GM18861 (cell line): ENCODE data around the gene ADGB.

Experiments
- ATAC-seq: cut with Tn5 transposase; IDR thresholded peaks from one replicate; pipeline ENCODE4 v1.9.1; 2021; ENCODE audit not compliant: unreplicated experiment

The ADGB gene

DNA sequence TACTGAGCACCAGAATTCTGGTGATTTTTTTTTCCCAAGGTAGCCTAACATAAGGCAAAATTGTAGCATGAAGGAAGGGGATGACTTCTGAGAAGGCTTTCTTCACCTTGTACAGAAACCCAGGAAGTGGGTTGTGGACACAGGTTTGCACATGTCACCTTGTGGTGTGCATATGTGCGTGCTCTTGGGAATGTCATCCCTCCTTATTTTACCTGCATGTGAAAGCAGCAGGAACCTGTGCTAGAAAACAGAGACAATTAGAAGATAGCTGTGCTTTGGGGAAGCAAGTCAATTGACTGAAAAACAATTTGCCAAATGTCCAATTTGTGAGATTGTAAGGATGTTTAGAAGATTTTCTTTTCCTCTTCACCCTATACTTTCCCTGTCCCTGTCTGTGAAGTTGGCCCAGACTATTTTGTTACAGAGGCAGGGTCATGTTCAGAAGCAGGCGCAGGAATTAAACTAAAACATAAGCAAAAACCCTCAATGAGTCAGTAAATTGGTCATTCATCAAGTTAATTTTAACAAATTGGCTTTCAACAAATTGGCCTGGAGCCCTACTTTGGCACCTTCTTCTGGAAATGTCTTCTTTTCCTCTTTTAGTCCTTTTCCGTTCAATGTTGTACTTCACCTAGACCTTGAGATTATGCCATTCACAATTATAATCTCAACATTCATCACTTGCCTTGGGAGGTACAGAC is 261.2 kb downstream of the ADGB start:
- ATAC-seq: no peak

DNA sequence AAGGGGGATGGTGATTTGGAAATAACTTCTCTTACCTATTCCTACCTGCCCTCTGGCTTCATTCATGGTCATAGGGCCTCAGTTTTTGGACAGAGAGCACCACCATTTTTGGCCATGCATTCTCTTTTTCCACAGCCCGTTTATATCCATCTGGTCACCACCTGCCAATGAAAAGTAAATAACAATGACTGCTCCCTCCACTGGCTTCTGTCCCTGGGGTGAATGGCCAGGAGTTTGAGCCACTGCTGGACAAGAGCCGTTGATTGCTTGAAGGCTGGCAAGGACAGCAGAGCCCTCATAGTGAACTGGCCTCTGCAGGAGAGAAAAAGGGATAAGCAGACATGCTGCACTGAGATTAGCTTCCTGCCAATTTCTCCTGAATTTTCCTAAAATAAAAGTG is 261.8 kb downstream of the ADGB start:
- no peak for ATAC-seq

DNA sequence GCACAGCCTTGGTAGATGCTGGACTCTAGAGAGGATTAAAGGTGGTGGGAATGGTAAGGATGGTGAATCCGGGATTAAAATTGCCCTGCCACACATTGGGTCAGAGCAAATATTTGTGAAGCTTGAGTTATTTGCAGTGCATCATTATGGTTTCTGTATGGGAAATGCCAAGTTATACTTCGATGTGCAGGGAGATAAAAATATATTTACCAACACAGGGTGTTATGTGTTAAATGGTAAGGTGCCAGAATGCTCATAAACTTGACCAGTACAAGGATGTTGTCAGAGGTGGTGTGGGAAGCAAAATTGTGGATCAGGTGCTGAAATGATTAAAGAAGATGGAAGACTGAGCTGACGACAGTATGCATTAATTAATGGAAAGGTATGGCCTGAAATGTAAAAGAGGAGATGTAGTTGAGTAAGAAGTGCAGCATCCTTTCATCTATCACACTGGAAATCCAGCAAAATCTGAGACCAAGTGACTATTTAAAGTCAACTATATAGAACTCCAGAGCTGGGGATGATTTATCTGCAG is 262.3 kb downstream of the ADGB start:
- no peak for ATAC-seq

GRCh38 chr6:146861716-146862115 is 262.9 kb downstream of the ADGB start:
- ATAC-seq: no peak

DNA sequence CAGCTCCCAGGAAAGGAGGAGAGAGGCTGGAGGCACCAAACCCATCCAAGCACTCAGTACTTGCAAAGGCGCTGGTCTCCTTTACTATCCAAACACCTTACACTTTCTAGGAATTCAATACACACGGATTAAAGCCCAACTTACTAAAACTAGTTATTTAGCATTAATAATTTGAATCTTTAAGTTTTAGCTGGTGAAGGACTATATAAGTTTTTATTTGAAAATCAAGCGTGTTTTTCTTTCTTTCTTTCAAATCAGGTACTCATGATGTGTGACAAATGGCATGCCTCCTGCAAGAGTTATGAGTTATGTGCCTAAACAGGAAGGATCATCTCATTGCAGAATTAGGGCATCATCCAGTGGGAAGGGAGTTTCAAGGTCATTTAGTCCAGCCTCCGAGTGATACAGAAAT is 263.7 kb downstream of the ADGB start:
- no peak for ATAC-seq

GRCh38 chr6:146864300-146864699 is 265.5 kb downstream of the ADGB start:
- ATAC-seq: no peak

DNA sequence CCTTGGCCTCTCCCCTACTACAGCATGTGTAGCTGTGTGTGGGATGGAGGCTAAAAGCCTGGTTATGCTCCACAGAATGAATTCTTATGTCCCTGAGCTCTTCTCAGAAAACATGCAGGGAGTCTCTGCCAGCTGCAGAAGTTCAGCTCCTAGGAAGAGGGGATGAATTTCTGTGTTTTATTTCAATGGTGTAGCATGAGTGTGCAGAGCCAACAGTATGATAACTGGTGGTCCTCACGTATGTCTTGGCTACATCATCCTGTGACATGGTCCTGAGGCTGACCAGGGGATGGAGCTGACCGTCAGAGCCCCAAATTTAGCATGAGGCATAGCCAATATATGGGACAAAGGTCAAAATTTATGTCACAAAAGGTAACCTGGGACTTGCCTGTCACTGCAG is 266.1 kb downstream of the ADGB start:
- ATAC-seq: no peak
